GM23338 (cell line): ENCODE results near the gene FOXI1. TPM values are rescaled to one million over a fixed set of nuclear protein-coding genes. Genes with fewer than 3 reads are reported as not detected.

Experiments
- ATAC-seq: fragments of 200-7000 bp; cut with Tn5 transposase; 3 replicates; pipeline ENCODE4 v1.9.1; 2020
- DNase-seq: peaks from one replicate; pipeline ENCODE4 v3.0.0-alpha.2; 2015; ENCODE audit warnings: low spot score
- H2AFZ ChIP-seq: fragments of 200-600 bp; sonication (generic); 2 replicates; pipeline ENCODE4 v1.8.0; 2016; ENCODE audit warnings: antibody characterized with exemption, mild to moderate bottlenecking, moderate library complexity
- H3F3A ChIP-seq: fragments of 200-600 bp; sonication (generic); replicated peaks from 2 replicates; pipeline ENCODE4 v1.8.0; 2017; ENCODE audit warnings: antibody characterized with exemption, mixed run types, low read depth
- H3K27ac ChIP-seq: fragments of 200-600 bp; sonication (generic); 2 replicates; pipeline ENCODE4 v1.6.1; 2016; ENCODE audit warnings: low read depth
- H3K27me3 ChIP-seq: fragments of 200-600 bp; sonication (generic); 2 replicates; pipeline ENCODE4 v1.8.0; 2016; ENCODE audit warnings: mild to moderate bottlenecking, mixed run types, moderate library complexity; ENCODE audit not compliant: insufficient read depth
- H3K36me3 ChIP-seq: fragments of 200-600 bp; sonication (generic); 2 replicates; pipeline ENCODE4 v1.8.0; 2016; ENCODE audit warnings: mild to moderate bottlenecking; ENCODE audit not compliant: insufficient read depth
- H3K4me1 ChIP-seq: fragments of 200-600 bp; sonication (generic); 2 replicates; pipeline ENCODE4 v1.8.0; 2016; ENCODE audit warnings: mild to moderate bottlenecking, moderate library complexity; ENCODE audit not compliant: insufficient read depth
- H3K4me2 ChIP-seq: fragments of 200-600 bp; sonication (generic); 2 replicates; pipeline ENCODE4 v1.7.1; 2017; ENCODE audit warnings: mixed run types
- H3K4me3 ChIP-seq: fragments of 200-600 bp; sonication (generic); 2 replicates; pipeline ENCODE4 v1.6.1; 2016; ENCODE audit warnings: mixed run types
- H3K79me2 ChIP-seq: fragments of 200-600 bp; sonication (generic); replicated peaks from 2 replicates; pipeline ENCODE4 v1.8.0; 2017; ENCODE audit warnings: mild to moderate bottlenecking; ENCODE audit not compliant: insufficient read depth
- H3K9me2 ChIP-seq: fragments of 200-600 bp; sonication (generic); 2 replicates; pipeline ENCODE4 v1.8.0; 2017; ENCODE audit not compliant: insufficient read depth
- H4K20me1 ChIP-seq: fragments of 200-600 bp; sonication (generic); replicated peaks from 2 replicates; pipeline ENCODE4 v1.8.0; 2017; ENCODE audit warnings: mild to moderate bottlenecking; ENCODE audit not compliant: insufficient read depth
- H3K27ac Mint-ChIP-seq: 2 replicates; pipeline ENCODE4 v1.8.0; 2020; ENCODE audit warnings: inconsistent platforms, mild to moderate bottlenecking, moderate library complexity, mixed read lengths
- H3K27me3 Mint-ChIP-seq: 3 replicates; pipeline ENCODE4 v1.8.0; 2022; ENCODE audit warnings: low read depth, mild to moderate bottlenecking, moderate library complexity, mixed read lengths, inconsistent platforms; ENCODE audit not compliant: insufficient read depth, poor library complexity
- H3K36me3 Mint-ChIP-seq: 3 replicates; pipeline ENCODE4 v1.8.0; 2021; ENCODE audit warnings: low read depth, mild to moderate bottlenecking, inconsistent platforms, moderate library complexity, mixed read lengths
- H3K4me1 Mint-ChIP-seq: 3 replicates; pipeline ENCODE4 v1.8.0; 2020; ENCODE audit warnings: mild to moderate bottlenecking, inconsistent platforms, mixed read lengths
- H3K4me3 Mint-ChIP-seq: 3 replicates; pipeline ENCODE4 v1.8.0; 2021; ENCODE audit warnings: moderate library complexity, mild to moderate bottlenecking, inconsistent platforms, mixed read lengths
- H3K9me3 Mint-ChIP-seq: 3 replicates; pipeline ENCODE4 v1.8.0; 2020; ENCODE audit warnings: moderate library complexity, mild to moderate bottlenecking, inconsistent platforms, mixed read lengths
- CREB1 ChIP-seq: fragments of 250-450 bp; sonication (Bioruptor Pico); IDR thresholded peaks from 2 replicates; pipeline ENCODE4 v1.5.0; 2020; ENCODE audit warnings: low read depth, mild to moderate bottlenecking, moderate library complexity
- EZH2 ChIP-seq: fragments of 200-600 bp; sonication (generic); IDR thresholded peaks from one replicate; pipeline ENCODE4 v1.8.0; 2017; ENCODE audit warnings: antibody characterized with exemption, mild to moderate bottlenecking, low read depth; ENCODE audit not compliant: unreplicated experiment
- EZH2phosphoT487 ChIP-seq: fragments of 200-600 bp; sonication (generic); IDR thresholded peaks from one replicate; pipeline ENCODE4 v1.8.1; 2018; ENCODE audit warnings: antibody characterized with exemption; ENCODE audit not compliant: unreplicated experiment
- JUNB ChIP-seq: IDR thresholded peaks from one replicate; pipeline ENCODE4 v1.6.1; 2016; ENCODE audit warnings: antibody characterized with exemption; ENCODE audit not compliant: unreplicated experiment
- NANOG ChIP-seq: IDR thresholded peaks from 2 replicates; pipeline ENCODE4 v1.6.1; 2016; ENCODE audit warnings: antibody characterized with exemption, borderline replicate concordance
- POLR2AphosphoS5 ChIP-seq: IDR thresholded peaks from 2 replicates; pipeline ENCODE4 v1.6.1; 2016; ENCODE audit warnings: antibody characterized with exemption, low read depth
- STAT1 ChIP-seq: IDR thresholded peaks from one replicate; pipeline ENCODE4 v1.6.1; 2016; ENCODE audit warnings: antibody characterized with exemption; ENCODE audit not compliant: unreplicated experiment
- ZNF114 ChIP-seq: fragments of 250-450 bp; sonication (Bioruptor Pico); IDR thresholded peaks from 2 replicates; pipeline ENCODE4 v1.5.0; 2020; ENCODE audit warnings: mild to moderate bottlenecking, moderate library complexity
- ZNF331 ChIP-seq: fragments of 250-450 bp; sonication (Bioruptor Pico); IDR thresholded peaks from 2 replicates; pipeline ENCODE4 v1.5.0; 2020; ENCODE audit warnings: low read depth, mild to moderate bottlenecking, moderate library complexity
- polyA plus RNA-seq: library from polyadenylated mRNA; unstranded; fragments of >200 nt; fragmentation: Nextera tagmentation; extraction: Ambion mirVana; gene quantifications from 2 replicates; pipeline ENCODE4 v1.2.1, GENCODE V29; 2016
- total RNA-seq: library from RNA; depleted of rRNA; stranded (reverse); fragments of >200 nt; shearing (Covaris generic); gene quantifications from 2 replicates; pipeline ENCODE4 v1.2.3, GENCODE V29; 2014
- TF ChIP-seq, protein P1 (sequence below), 2 experiments: fragments of 200-600 bp in 1 of 2; sonication (generic) in 1 of 2; conservative IDR thresholded peaks; 2 replicates each; pipeline versions ENCODE4 v1.5.1 to v1.6.1; 2016 to 2017; ENCODE audit warnings: antibody characterized with exemption in 2 of 2, low read depth in 2 of 2, mild to moderate bottlenecking in 2 of 2, moderate library complexity in 1 of 2
- TF ChIP-seq, protein P2 (sequence below): fragments of 250-450 bp; sonication (Bioruptor Pico); IDR thresholded peaks from 2 replicates; pipeline ENCODE4 v1.5.0; 2020; ENCODE audit warnings: mild to moderate bottlenecking, moderate library complexity
- TF ChIP-seq, protein P3 (sequence below): IDR thresholded peaks from 2 replicates; pipeline ENCODE4 v1.6.1; 2016; ENCODE audit warnings: antibody characterized with exemption
- TF ChIP-seq, protein P4 (sequence below): IDR thresholded peaks from one replicate; pipeline ENCODE4 v1.6.1; 2018; ENCODE audit warnings: antibody characterized with exemption; ENCODE audit not compliant: unreplicated experiment

The FOXI1 gene
- total and polyA plus RNA-seq, 2 experiments from 2014 or later: not detected

DNA sequence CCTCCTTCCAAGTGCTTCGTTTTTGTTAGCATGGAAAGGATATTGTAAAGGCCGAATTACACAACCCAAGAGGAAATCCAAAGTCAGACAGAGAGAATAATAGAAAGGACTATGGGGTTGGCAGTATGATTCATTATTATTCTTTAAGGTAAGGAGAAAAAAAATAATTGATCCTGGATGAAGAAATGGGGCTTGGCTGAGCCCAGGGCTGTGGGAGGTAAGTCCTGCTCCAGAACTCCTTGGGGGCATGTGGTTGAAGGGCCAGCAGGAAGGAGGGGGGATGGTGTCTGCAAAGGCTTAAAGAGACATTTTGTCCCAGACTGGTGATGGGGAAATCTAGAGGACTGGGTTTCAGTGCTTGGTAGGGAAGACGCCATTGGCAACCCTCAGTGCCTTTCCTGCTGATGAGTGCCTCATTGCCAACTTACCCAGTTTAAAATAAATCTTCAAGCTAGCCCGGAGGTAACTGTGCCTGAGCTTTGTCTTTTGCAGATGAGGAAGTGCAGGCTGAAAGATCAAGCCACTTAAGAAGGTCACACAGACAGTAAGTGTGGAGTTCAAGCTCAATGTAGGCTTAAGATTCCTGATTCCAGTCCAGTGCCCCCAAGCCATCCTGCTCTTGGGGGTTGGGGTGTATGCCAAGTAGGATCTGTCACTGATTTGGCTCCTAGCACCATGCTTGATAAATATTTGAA, 30.2 kb downstream of the FOXI1 start:
- Mint-ChIP-seq H3K27ac (no peak overlapping the region), H3K4me3 (no peak overlapping the region), H3K9me3 (no peaks in the 10 kb centered on the region; the same call in 2 of the 3 replicates), H3K36me3 (no peaks in the 10 kb centered on the region), H3K4me1 (no peaks in the 10 kb centered on the region), H3K27me3 (peaks cover 2% of the 10 kb centered on the region)
- Histone ChIP-seq H3K27ac (no peak overlapping the region), H3F3A (no peaks in the 10 kb centered on the region), H3K4me3 (no peak overlapping the region), H3K79me2 (no peaks in the 10 kb centered on the region), H3K4me1 (no peaks in the 10 kb centered on the region), H3K27me3 (no peaks in the 10 kb centered on the region), H2AFZ (0 out of 2 replicates have a peak overlapping the region, but pooled peaks have one; percentile 14), H3K36me3 (no peaks in the 10 kb centered on the region), H4K20me1 (no peaks in the 10 kb centered on the region), H3K9me2 (peaks cover 11% of the 10 kb centered on the region; the same call in 1 of the 2 replicates), H3K4me2 (no peak overlapping the region)
- TF ChIP-seq ZNF331 (CRISPR knock-in tag) (no peak), ZNF114 (CRISPR knock-in tag) (no peak), NANOG (no peak), EZH2 (no peak), EZH2phosphoT487 (no peak), POLR2AphosphoS5 (no peak), JUNB (no peak), CREB1 (CRISPR knock-in tag) (no peak), STAT1 (no peak)
- TF ChIP-seq, protein P1, sequence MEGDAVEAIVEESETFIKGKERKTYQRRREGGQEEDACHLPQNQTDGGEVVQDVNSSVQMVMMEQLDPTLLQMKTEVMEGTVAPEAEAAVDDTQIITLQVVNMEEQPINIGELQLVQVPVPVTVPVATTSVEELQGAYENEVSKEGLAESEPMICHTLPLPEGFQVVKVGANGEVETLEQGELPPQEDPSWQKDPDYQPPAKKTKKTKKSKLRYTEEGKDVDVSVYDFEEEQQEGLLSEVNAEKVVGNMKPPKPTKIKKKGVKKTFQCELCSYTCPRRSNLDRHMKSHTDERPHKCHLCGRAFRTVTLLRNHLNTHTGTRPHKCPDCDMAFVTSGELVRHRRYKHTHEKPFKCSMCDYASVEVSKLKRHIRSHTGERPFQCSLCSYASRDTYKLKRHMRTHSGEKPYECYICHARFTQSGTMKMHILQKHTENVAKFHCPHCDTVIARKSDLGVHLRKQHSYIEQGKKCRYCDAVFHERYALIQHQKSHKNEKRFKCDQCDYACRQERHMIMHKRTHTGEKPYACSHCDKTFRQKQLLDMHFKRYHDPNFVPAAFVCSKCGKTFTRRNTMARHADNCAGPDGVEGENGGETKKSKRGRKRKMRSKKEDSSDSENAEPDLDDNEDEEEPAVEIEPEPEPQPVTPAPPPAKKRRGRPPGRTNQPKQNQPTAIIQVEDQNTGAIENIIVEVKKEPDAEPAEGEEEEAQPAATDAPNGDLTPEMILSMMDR (conservative IDR thresholded peaks at IDR 0.05; ENCODE audit: low read depth in 2 of 2): no peak
- TF ChIP-seq, protein P2, sequence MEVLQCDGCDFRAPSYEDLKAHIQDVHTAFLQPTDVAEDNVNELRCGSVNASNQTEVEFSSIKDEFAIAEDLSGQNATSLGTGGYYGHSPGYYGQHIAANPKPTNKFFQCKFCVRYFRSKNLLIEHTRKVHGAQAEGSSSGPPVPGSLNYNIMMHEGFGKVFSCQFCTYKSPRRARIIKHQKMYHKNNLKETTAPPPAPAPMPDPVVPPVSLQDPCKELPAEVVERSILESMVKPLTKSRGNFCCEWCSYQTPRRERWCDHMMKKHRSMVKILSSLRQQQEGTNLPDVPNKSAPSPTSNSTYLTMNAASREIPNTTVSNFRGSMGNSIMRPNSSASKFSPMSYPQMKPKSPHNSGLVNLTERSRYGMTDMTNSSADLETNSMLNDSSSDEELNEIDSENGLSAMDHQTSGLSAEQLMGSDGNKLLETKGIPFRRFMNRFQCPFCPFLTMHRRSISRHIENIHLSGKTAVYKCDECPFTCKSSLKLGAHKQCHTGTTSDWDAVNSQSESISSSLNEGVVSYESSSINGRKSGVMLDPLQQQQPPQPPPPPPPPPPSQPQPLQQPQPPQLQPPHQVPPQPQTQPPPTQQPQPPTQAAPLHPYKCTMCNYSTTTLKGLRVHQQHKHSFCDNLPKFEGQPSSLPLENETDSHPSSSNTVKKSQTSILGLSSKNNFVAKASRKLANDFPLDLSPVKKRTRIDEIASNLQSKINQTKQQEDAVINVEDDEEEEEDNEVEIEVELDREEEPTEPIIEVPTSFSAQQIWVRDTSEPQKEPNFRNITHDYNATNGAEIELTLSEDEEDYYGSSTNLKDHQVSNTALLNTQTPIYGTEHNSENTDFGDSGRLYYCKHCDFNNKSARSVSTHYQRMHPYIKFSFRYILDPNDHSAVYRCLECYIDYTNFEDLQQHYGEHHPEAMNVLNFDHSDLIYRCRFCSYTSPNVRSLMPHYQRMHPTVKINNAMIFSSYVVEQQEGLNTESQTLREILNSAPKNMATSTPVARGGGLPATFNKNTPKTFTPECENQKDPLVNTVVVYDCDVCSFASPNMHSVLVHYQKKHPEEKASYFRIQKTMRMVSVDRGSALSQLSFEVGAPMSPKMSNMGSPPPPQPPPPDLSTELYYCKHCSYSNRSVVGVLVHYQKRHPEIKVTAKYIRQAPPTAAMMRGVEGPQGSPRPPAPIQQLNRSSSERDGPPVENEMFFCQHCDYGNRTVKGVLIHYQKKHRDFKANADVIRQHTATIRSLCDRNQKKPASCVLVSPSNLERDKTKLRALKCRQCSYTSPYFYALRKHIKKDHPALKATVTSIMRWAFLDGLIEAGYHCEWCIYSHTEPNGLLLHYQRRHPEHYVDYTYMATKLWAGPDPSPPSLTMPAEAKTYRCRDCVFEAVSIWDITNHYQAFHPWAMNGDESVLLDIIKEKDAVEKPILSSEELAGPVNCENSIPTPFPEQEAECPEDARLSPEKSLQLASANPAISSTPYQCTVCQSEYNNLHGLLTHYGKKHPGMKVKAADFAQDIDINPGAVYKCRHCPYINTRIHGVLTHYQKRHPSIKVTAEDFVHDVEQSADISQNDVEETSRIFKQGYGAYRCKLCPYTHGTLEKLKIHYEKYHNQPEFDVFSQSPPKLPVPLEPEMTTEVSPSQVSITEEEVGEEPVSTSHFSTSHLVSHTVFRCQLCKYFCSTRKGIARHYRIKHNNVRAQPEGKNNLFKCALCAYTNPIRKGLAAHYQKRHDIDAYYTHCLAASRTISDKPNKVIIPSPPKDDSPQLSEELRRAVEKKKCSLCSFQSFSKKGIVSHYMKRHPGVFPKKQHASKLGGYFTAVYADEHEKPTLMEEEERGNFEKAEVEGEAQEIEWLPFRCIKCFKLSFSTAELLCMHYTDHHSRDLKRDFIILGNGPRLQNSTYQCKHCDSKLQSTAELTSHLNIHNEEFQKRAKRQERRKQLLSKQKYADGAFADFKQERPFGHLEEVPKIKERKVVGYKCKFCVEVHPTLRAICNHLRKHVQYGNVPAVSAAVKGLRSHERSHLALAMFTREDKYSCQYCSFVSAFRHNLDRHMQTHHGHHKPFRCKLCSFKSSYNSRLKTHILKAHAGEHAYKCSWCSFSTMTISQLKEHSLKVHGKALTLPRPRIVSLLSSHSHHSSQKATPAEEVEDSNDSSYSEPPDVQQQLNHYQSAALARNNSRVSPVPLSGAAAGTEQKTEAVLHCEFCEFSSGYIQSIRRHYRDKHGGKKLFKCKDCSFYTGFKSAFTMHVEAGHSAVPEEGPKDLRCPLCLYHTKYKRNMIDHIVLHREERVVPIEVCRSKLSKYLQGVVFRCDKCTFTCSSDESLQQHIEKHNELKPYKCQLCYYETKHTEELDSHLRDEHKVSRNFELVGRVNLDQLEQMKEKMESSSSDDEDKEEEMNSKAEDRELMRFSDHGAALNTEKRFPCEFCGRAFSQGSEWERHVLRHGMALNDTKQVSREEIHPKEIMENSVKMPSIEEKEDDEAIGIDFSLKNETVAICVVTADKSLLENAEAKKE (CRISPR knock-in tag): no peak
- TF ChIP-seq, protein P3, sequence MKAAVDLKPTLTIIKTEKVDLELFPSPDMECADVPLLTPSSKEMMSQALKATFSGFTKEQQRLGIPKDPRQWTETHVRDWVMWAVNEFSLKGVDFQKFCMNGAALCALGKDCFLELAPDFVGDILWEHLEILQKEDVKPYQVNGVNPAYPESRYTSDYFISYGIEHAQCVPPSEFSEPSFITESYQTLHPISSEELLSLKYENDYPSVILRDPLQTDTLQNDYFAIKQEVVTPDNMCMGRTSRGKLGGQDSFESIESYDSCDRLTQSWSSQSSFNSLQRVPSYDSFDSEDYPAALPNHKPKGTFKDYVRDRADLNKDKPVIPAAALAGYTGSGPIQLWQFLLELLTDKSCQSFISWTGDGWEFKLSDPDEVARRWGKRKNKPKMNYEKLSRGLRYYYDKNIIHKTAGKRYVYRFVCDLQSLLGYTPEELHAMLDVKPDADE: no peak
- TF ChIP-seq, protein P4, sequence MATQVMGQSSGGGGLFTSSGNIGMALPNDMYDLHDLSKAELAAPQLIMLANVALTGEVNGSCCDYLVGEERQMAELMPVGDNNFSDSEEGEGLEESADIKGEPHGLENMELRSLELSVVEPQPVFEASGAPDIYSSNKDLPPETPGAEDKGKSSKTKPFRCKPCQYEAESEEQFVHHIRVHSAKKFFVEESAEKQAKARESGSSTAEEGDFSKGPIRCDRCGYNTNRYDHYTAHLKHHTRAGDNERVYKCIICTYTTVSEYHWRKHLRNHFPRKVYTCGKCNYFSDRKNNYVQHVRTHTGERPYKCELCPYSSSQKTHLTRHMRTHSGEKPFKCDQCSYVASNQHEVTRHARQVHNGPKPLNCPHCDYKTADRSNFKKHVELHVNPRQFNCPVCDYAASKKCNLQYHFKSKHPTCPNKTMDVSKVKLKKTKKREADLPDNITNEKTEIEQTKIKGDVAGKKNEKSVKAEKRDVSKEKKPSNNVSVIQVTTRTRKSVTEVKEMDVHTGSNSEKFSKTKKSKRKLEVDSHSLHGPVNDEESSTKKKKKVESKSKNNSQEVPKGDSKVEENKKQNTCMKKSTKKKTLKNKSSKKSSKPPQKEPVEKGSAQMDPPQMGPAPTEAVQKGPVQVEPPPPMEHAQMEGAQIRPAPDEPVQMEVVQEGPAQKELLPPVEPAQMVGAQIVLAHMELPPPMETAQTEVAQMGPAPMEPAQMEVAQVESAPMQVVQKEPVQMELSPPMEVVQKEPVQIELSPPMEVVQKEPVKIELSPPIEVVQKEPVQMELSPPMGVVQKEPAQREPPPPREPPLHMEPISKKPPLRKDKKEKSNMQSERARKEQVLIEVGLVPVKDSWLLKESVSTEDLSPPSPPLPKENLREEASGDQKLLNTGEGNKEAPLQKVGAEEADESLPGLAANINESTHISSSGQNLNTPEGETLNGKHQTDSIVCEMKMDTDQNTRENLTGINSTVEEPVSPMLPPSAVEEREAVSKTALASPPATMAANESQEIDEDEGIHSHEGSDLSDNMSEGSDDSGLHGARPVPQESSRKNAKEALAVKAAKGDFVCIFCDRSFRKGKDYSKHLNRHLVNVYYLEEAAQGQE: no peak
- no peak for ATAC-seq
- DNase-seq: no peak
